ENCODE measurements around the gene CKB.

Gene CKB

DNA sequence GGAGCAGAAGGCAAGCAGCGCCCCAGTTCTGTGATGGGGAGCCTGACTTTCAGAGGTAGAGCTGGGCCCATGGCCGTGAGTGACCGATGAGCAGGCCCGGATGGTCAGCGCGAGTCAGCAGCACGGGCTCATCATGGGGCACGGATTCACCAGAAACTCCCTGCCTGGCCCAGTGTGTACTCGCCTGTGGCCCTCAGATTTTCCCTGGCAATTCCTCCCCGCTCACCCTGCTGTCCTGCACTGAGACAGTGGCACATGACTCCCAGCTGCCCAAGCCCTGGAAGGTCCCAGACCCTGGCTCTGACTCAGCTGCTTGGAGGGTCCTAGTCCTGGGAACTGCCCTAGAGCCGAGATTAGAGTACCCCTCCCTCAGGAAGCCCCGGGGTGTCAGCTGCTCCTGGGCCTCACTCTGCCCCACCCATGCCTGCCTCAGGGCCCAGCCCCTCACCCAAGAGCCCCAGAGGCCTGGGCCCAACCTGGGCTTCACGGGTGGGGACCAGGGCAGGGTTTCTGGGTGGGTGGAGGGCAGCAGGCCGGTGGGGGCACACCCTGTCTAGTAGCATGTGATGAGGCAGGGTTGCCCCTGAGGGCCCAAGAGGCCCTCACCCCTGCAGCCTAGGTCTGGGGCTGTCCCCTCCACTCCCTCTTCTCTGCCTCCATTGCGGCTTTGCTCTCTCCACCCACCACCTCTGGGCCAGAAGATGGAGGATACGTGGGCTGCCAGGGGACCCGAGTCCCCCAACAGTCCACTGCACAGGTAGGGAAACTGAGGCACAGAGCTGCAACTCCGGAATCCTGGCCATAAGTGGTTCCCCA is 14.8 kb upstream of the CKB start:
- no peak for DNase-seq (ENCODE audit: low read depth)

DNA sequence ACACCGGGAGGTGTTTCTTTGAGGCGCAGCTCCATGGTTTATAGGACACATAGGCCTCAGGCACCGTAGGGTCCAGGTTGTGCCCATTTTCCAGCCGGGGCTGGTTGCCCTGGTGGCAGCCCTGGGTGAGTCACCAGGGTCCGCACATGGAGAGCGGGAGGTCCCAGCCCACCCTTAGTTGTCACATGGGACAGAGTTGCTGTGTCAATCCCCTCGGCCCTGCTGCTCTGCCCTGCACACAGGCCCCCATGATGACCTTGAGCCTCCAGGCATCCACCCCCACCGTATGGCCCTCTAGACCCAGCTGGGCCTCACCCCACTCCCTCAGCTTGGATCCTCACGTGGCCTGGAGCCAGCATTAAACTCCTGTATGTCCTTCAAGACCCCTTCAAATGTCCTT is 14.1 kb upstream of the CKB start:
- no peak for DNase-seq (ENCODE audit: low read depth)

DNA sequence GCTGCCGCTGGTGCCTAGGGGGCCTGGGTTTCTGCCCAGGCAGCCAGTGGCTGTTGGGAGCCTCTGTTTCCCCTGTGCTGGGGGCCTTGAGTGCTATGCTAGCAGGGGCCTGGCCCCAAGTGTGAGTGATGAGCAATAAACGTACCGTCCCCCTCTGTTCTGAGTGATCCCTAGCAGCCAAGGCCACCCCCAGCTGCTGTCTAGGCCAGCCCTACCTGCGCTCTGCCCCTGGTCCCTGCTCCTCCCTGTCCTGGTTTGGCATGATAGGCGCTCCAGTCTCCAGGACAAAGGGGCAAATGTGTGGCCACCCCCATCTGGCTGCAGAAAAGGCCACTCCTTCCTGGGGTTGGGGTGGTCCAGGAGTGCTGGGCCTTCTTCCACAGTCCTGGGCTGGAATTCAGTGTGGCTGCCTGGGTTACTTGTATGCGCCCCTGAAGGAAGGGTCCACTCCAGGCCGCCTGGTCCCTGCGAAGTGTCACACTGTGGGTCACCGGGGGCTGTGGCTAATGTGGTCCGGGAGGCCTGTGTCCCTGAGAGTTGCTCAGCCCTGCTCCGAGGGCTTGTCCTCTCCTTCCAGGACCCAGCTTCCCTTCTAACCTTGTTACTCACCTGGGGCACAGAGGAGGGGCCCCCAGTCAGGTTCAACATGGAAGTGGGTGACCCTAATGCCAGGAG is 13.4 kb upstream of the CKB start:
- DNase-seq (ENCODE audit: low read depth), result no peak

DNA sequence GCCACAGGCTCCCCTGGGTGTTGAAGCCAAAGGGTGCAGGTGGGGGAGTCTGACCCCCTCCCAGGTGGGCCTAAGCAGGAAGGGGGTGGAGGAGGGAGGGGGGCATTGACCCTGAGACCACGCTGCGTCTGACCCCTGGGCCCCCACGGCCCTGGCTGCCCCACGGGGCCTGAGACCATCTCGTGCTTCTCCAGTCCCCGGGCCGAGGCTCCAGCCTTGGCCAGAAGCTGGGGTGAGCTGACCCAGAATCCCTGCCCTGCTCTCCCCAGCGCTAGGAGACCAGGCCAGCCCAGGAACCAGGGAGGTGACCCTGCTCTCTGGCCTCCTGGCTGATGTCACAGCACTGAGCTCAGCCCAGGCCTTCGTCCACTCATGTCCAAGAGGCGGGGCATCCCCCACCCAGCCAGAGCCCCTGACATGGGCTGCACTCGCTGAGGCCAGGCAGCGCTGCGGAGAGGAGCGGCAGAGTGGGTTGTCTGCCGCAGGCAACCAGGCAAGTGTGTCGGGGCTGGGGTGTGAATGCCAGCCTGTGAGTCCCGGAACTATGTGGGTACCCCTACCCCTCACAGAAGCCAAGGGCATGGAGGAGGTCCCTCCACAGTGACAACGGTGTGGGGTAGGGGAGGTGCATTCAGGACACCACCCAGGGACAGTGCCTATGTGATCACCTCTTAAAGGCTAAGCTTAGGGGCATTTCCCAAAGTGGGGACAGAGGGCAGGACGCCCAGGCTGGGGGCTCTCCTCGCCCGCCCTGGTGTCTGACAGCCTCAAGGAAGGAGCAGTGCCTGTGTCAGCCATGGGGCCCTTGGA is 12.7 kb upstream of the CKB start:
- no peak for DNase-seq (ENCODE audit: low read depth)

DNA sequence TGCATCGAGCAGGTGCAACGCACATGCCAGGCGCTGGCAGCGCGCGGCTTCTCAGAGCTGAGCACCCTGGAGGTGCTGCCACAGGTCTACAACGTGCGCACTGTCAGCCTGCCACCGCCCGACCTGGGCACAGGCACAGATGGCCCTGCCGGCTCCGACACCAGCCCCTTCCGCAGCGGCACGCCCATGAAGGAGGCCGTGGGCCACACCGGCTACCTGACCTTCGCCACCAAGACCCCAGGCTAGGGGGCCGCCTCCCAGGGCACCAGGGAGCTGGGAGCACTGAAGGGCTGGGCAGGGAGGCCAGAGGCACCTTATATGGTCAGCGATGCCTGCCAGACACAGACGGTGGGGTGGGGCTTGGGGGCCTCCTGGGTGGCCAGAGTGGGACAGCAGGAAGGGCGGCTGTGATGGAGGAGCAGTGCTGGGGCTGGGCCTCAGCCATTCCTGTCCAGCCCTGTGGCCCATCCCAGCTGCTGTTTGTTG is 12.0 kb upstream of the CKB start:
- no peak for DNase-seq (ENCODE audit: low read depth)

DNA sequence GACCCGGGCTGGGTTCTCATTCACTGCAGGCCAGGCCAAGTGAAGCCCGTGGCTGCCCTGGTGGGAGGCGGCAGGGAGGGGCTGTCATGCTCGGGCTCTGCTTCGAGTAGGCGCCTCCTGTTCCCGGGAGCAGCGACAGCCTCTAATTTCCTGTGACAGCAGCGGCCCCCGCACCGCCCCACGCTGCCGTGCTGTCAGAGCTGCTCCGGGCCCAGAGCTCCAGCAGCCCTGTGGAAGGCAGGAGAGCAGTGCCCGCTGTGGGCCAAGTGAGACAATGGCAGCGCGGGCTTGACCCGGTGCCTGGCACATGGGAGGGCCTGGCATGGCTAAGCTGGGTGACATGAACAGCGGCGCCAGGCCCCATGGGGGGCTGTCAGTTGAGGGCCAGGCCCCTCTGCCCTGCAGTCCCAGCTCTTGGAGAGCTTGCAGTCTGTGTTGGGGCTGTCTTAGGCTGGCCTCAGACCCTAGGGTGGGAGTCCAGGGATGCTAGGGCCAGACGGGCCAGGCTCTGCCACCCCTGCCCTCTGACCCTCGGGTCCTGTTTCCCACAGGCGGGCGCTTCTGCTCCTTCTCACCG is 11.5 kb upstream of the CKB start:
- DNase-seq (ENCODE audit: low read depth), result no peak

DNA sequence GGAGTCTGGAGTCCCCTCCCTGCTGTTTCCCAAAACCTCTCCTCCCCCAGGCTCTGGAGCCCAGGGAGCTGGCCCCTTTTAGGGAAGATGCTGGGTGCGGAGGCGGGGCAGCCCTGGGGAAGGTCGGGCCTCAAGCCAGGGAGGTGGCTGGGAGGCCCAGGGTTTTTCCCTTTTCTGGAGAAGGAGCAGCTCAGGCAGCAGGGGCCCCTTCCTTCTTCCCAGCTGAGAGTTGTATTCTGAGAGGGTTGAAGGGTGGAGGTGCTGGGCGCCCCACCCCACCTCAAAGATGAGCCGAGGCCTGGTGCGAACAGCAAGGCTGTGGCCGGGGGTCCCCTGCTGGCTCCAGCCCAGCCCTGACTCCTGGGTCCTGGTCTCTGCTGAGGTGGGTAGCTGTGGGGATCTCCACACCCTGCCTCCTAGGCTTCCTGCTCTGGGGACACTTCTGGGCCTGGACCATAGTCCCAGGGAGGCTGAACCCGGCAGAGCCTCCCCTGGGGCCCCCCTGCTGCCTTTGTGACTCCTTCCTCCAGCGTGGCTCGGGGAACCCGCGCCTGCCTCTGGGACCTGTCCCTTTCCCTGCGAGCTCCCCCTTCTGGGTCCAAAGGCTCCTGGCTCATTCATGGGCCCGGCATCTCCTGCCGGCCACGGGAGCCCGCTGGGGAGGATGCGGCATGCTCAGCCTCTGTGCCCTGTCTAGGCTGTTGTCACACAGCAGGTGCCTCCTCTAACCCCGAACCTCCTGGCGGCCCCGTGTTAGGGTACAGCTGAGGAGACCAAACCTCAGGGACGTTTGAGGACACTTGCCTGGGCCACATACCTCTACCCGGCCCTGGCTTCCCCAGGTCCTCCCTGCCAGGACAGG is 10.7 kb upstream of the CKB start:
- no peak for DNase-seq (ENCODE audit: low read depth)

DNA sequence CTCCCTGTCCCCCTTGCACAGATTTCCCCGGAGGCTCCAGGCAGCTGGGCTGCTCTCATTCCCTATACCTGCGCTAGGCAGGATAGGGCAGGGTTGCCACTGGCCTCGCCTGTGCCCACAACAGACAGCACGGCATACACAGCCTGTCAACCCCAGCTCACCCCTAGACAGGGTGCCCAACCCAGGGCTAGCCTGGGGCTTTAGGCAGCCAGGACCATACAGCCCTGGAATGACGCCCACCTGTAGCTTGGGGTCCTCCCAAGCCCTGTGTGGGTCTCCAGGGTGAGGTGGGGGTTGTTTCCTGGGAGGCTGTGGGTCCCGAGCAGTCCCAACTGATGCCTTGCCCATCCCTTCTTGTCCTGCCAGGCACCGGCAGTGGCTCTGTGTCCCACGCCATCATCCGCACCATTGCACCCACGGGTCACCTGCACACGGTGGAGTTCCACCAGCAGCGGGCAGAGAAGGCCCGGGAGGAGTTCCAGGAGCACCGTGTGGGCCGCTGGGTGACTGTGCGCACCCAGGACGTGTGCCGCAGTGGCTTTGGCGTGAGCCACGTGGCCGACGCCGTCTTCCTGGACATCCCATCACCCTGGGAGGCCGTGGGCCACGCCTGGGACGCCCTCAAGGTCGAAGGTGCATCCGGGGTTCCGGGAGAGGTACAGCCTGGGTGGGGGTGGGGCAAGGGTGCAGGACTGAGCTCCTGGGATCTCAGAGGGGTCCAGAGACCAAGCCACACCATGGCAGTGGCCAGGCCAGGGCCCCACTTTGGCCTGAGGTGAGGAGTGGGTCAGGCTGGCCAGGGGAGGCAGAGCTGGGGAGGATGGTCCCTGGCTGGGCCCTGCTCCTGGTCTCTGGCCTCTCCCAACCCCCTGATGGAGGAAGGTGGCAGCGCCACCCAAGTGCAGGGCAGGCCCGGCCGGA is 9.8 kb upstream of the CKB start:
- DNase-seq (ENCODE audit: low read depth), result no peak

DNA sequence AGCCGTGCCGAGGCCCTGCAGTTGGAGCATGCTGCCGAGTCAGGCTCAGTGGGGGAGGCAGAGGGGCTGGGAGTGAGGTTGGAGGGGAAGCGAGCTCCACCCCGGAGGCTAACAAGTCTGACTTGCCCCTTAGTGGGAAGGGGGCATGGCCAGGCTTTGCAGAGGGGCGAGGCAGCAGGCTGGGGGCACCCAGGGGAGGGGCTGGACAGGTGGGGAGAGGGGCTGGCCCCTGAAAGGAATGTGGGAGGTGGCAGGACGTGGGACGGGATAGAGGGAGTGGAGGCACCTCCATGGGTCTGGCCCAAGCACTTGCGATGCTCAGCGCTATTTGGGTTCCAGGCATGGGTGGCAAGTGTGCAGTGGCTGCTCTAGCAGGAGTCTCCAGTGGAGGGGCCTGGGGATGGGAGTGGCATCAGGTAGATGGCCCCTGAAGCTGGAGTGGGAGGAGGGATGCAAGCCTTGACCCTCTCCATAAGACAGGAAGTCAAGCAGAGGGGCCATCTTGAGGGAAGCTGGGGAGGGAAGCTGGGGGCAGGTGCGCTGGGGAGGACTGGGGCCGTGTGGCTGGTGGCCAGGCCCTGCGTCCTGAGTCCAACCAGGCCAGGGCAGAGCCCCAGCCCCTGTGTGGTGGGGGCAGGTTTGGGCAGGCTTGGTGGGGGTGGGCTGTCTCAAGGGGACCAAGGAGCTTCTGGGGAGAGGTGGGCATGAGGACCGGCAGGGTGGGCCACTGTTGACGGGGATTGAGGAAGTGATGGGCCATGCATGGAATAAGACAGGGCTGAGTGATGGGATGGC is 9.0 kb upstream of the CKB start:
- no peak for DNase-seq (ENCODE audit: low read depth)

DNA sequence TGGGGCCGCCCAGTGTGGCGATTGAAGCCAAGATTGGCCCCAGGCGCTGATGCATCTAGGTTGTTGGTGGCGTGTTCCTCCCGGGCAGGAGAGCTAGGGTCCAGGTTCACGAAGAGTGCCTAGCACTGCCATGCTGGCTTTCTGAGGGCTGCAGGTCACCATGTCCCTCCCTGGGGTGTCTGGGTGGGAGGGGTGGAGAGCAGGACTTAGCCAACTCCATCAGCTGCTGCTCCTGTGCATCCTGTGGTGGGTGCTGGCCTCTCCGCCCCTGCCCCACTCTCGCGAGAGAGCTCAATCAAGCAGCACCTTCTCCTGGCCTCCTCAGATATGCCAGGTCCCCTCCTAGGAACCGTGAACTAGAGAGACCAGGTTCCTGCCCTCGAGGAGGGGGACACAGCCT is 8.2 kb upstream of the CKB start:
- no peak for DNase-seq (ENCODE audit: low read depth)

DNA sequence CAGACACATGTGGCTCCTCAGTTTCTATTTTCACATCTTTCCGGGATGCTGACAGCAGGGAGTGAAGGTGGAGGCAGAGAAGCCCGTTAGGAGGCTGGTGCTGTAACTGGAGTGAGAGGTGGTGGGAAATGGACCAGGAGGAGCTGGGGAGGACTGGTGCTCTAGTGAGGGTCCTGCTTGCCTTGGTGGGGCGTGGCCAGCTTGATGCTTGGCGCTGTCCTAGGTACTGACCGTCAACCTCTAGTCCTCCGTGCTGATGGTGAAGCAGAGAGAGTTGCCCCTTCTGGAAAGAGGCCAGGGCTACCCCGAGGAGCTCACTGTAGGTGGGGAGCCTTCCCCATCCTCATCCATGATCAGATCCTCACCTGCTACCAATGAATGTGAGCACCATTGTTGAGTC is 7.8 kb upstream of the CKB start:
- no peak for DNase-seq (ENCODE audit: low read depth)

DNA sequence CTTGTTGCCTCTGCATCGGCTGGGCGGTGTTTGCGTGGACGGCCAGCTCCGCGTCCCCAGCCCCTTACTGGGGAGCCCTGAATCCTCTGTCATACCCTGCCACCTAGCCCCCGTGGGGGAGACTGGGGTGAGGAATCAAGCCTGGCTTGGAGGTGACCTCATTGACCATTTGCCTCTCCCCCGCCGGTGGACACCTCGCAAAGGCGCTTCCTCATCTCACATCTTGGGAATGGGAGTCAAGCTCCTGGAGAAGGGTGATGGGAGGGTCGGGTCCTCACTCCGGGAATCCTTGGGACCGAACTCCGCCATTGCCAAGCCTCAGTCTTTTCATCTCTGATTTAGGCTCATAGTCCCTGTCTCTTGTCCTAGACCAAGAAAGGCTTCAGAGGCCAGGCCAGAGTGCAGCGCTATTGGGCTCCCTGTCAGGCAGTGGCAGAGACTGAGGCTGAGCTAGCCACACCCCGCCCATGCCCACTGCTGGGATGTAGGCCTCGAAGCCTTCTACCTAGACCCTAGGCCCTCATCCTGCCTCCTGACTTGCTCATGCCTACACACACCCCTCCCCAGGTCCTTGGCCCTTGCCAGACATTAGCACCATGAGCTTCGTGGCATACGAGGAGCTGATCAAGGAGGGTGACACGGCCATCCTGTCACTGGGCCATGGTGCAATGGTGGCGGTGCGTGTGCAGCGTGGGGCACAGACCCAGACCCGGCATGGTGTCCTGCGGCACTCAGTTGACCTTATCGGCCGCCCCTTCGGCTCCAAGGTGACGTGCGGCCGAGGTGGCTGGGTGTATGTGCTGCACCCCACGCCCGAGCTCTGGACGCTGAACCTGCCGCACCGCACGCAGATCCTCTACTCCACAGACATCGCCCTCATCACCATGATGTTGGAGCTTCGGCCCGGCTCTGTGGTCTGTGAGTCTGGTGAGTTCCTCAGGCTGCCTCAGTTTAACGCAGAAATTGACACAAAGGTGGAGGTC is 7.0 kb upstream of the CKB start:
- DNase-seq (ENCODE audit: low read depth), result no peak

DNA sequence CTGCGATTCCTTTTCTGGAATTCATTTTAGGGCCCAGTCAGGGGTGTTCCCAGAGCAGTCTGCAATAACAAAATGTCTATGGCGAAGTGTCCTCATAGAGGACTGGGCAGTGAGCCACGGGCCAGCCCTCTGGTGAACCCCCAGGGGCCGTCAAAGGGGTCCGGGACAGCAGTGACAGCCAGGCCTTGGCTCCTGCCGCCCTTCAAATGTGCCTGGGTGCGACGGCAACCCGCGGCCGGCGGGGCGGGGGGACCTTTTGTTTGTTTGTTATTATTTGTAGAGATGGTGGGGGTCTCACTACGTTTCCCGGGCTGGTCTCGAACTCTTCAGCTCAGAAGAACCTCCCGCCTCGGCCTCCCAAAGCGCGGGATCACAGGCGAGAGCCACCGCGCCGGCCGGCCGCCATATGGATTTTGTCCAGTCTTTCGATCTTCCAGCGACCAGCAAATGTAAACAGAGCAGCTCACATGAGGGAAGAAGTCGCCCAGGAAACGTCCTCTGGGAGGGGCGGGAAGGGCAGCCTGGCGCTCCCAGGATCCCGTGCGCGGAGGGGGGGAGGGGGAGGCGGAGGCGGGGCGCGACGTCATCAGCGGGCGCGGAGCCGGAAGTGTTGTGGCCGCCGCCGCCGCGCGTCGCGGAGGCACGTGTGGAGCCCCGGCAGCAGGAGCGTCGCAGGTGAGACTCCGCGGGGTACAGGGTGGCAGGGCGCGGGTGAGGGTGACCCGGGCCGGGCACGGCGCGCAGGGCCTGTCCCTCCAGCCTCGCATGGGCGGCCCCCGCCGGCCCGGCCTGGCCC is 6.2 kb upstream of the CKB start, which contains the start of gene TRMT61A:
TRMT61A (plus strand) TSS at position 610 of the 796 bp plus-strand sequence. CDS start 783 bp downstream, outside the sequence.
- peak; percentile 88 for DNase-seq (ENCODE audit: low read depth)

DNA sequence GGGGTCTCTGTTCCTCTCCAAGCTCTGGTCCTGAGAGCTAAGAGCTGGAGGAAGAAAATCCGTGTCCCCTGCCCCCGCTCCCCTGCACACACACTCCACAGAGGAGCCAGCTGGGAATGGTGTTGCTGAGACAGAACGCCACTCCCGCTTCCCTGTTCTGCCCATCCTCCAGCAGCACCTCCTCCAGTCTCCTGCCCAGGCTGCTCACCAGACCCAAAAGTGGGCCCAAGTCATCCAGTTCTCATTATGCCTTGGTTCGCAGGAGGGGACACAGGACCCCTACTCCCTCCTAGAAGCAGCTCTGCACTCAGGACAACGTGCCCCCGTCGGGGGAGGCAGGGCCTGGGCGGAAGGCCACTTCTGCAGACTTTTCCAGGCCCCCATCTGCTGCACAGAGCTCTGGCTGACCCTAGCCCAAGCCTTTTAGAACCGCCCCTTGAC is 5.5 kb upstream of the CKB start:
- no peak for DNase-seq (ENCODE audit: low read depth)

DNA sequence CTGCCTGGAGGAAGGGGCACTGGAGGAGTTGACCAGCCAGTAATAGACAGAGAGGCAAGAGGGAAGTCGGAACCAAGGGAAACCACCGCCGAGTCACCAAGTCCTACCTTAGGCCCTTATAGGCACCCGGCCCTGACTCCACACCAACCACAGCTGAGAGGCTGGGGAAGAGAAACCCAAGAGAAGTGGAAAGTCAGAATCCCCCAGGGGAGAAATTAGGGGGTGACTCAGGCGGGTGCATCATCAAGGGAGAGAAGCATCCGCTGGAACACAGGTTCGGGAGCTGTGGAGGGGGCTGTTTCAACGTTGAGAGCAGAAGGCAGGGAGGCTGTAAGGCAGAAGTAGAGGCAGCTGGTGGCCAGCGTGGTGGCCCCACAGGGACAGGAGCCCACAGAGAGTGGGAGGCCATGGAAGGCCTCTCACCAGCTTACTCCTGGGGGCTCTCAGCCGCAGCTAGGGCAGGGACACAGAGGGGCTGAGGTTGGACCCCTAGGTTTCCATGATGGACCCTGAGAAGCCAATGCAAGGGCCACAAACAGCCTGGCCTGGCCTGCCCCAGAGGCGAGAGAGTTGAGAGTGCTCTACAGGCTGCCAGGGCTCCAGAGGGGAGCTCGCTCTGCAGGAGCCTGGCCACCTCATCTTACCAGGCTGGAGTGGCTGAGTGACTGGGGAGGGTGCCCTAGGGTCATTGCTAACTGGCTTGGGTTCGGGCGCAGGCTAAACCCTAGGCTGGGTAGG is 4.9 kb upstream of the CKB start:
- no peak for DNase-seq (ENCODE audit: low read depth)

DNA sequence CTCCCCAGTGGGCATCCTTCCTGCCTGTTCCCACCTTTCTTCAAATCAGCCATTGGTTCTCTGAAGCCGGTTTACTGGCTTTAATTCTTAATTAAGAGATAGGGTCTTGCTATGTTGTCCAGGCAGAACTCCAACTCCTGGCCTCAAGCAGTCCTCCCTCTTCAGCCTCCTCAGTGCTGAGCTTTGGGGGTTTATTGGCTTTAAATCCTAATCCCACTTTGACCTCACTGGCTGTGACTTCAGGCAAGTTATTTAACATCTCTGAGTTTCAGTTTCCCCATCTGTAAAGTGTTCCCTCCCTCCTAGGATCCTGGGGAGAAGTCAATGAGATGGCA is 4.3 kb upstream of the CKB start:
- DNase-seq (ENCODE audit: low read depth), result no peak
